B cell (primary cell): Measurements from ENCODE around the gene STX12. TPM values are rescaled to one million over a fixed set of nuclear protein-coding genes. Genes with fewer than 3 reads are reported as not detected.

Experiments
- ATAC-seq: fragments of 200-7000 bp; cut with Tn5 transposase; one replicate; pipeline ENCODE4 v1.10.0; 2021; ENCODE audit warnings: low read depth, mild to moderate bottlenecking, moderate number of reproducible peaks, moderate library complexity
- CTCF ChIA-PET: fragments of 350-600 bp; sonication (Branson Sonifier 250); formaldehyde crosslinking; loops from one replicate; lab custom pipeline; 2021; ENCODE audit warnings: antibody characterized with exemption, inconsistent platforms; lab: Charles Lee
- POLR2A ChIA-PET: fragments of 350-600 bp; sonication (Branson Sonifier 250); formaldehyde crosslinking; loops from one replicate; lab custom pipeline; 2021; ENCODE audit warnings: antibody characterized with exemption; lab: Charles Lee
- DNase-seq: peaks from one replicate; pipeline ENCODE4 v3.0.0; 2013
- H2AFZ ChIP-seq: 2 replicates; pipeline ENCODE4 v1.6.1; 2012; ENCODE audit warnings: mild to moderate bottlenecking, low read depth, low read length; ENCODE audit not compliant: insufficient read depth, poor library complexity, severe bottlenecking
- H3K27ac ChIP-seq, 2 donors: 1 replicate in 1 of 2; 2 replicates in 1 of 2; pipeline ENCODE4 v1.5.1; 2012 to 2013; ENCODE audit warnings: low read length in 2 of 2, mild to moderate bottlenecking in 2 of 2, moderate library complexity in 1 of 2
- H3K27me3 ChIP-seq, 4 experiments: fragments of 200-600 bp in 1 of 4; sonication (generic) in 1 of 4; replicated peaks in 1 of 4; 1 replicate in 2 of 4; 2 replicates in 2 of 4; pipeline versions ENCODE4 v1.6.1 to v1.7.0; 2013 to 2016; ENCODE audit warnings: low read length in 3 of 4, mild to moderate bottlenecking in 2 of 4, mixed read lengths in 1 of 4, moderate library complexity in 1 of 4; ENCODE audit not compliant: insufficient read depth in 4 of 4, control insufficient read depth in 3 of 4; ENCODE audit errors: control extremely low read depth in 1 of 4
- H3K36me3 ChIP-seq, 2 experiments: replicated peaks in 1 of 2; 1 replicate in 1 of 2; 2 replicates in 1 of 2; pipeline versions ENCODE4 v1.6.1 to v1.7.1; 2013; ENCODE audit warnings: low read length in 1 of 2; ENCODE audit not compliant: insufficient read depth in 2 of 2, control insufficient read depth in 1 of 2; ENCODE audit errors: control extremely low read depth in 1 of 2, extremely low read depth in 1 of 2
- H3K4me1 ChIP-seq, 2 donors: fragments of 200-600 bp in 1 of 2; sonication (generic) in 1 of 2; 1 replicate in 1 of 2; 2 replicates in 1 of 2; pipeline versions ENCODE4 v1.5.1 to v1.6.1; 2013 to 2017; ENCODE audit warnings: low read length in 2 of 2; ENCODE audit not compliant: control insufficient read depth in 2 of 2, insufficient read depth in 2 of 2
- H3K4me2 ChIP-seq: replicated peaks from 2 replicates; pipeline ENCODE3; 2012; ENCODE audit warnings: mild to moderate bottlenecking, low read depth, low read length; ENCODE audit not compliant: poor library complexity, severe bottlenecking
- H3K4me3 ChIP-seq, 5 experiments: fragments of 200-600 bp in 1 of 5; sonication (generic) in 1 of 5; 1 replicate in 3 of 5; 2 replicates in 2 of 5; pipeline versions ENCODE4 v1.5.1 to v1.7.0; 2011 to 2016; ENCODE audit warnings: low read length in 4 of 5, mild to moderate bottlenecking in 4 of 5, low read depth in 2 of 5, control low read depth in 1 of 5, moderate library complexity in 1 of 5; ENCODE audit not compliant: insufficient read depth in 1 of 5; ENCODE audit errors: control extremely low read depth in 1 of 5, extremely low read depth in 1 of 5
- H3K79me2 ChIP-seq: fragments of 200-600 bp; sonication (generic); one replicate; pipeline ENCODE4 v1.6.0; 2016; ENCODE audit warnings: low read length; ENCODE audit not compliant: control insufficient read depth, insufficient read depth
- H3K9ac ChIP-seq: fragments of 200-600 bp; sonication (generic); 2 replicates; pipeline ENCODE4 v1.6.1; 2017; ENCODE audit warnings: mild to moderate bottlenecking, low read length, moderate library complexity
- H3K9me3 ChIP-seq, 3 donors: one replicate each; pipeline versions ENCODE4 v1.6.1 to v1.7.1; 2013; ENCODE audit warnings: low read length in 2 of 3; ENCODE audit not compliant: control insufficient read depth in 2 of 3, insufficient read depth in 1 of 3; ENCODE audit errors: control extremely low read depth in 1 of 3
- H4K20me1 ChIP-seq: 2 replicates; pipeline ENCODE4 v1.6.0; 2012; ENCODE audit warnings: mild to moderate bottlenecking, low read length; ENCODE audit not compliant: insufficient read depth, control insufficient read depth, poor library complexity, severe bottlenecking
- H3K27ac Mint-ChIP-seq: one replicate; pipeline ENCODE4 v1.8.0; 2021; ENCODE audit warnings: mixed read lengths
- H3K27me3 Mint-ChIP-seq: one replicate; pipeline ENCODE4 v1.8.0; 2021; ENCODE audit warnings: mixed read lengths
- H3K4me1 Mint-ChIP-seq: one replicate; pipeline ENCODE4 v1.8.0; 2021; ENCODE audit warnings: mixed read lengths
- H3K4me3 Mint-ChIP-seq: one replicate; pipeline ENCODE4 v1.8.0; 2021; ENCODE audit warnings: mixed read lengths
- H3K9me3 Mint-ChIP-seq: one replicate; pipeline ENCODE4 v1.8.0; 2022; ENCODE audit warnings: mixed read lengths; ENCODE audit not compliant: insufficient read depth
- CTCF ChIP-seq: fragments of 200-600 bp; IDR thresholded peaks from one replicate; pipeline ENCODE4 v1.8.0; 2022; ENCODE audit warnings: antibody characterized with exemption, mild to moderate bottlenecking
- EZH2 ChIP-seq: IDR thresholded peaks from 2 replicates; pipeline ENCODE4 v1.6.1; 2012; ENCODE audit warnings: borderline replicate concordance, low read depth, mild to moderate bottlenecking, moderate library complexity, low read length; ENCODE audit not compliant: insufficient read depth, poor library complexity, severe bottlenecking
- WGBS: methylation state at CpG from one replicate; pipeline ENCODE4 v1.1.5; 2013; ENCODE audit warnings: missing lambda C conversion rate; ENCODE audit not compliant: insufficient coverage; 5-methylcytosine and 5-hydroxymethylcytosine counted together
- intact Hi-C: fragments of 100-400 bp; cut with micrococcal nuclease; formaldehyde crosslinking; loops from one replicate; pipeline ENCODE4 v1.10.0; 2022
- polyA plus RNA-seq: library from polyadenylated mRNA; depleted of rRNA; stranded (reverse); fragments of >200 nt; gene quantifications from 2 replicates; pipeline ENCODE4 v1.2.3, GENCODE V29; 2012
- total RNA-seq, 2 donors: library from RNA; stranded (reverse); fragments of 120-200 nt in 1 of 2; gene quantifications; 1 replicate in 1 of 2; 2 replicates in 1 of 2; pipeline versions ENCODE4 v1.2.3 to v1.2.4, GENCODE V29; 2013 to 2022

Gene STX12
- total and polyA plus RNA-seq, 2 donors (not counting 1 experiment from before 2014, with no cell fraction given), result 20.5 to 36.4 TPM

DNA sequence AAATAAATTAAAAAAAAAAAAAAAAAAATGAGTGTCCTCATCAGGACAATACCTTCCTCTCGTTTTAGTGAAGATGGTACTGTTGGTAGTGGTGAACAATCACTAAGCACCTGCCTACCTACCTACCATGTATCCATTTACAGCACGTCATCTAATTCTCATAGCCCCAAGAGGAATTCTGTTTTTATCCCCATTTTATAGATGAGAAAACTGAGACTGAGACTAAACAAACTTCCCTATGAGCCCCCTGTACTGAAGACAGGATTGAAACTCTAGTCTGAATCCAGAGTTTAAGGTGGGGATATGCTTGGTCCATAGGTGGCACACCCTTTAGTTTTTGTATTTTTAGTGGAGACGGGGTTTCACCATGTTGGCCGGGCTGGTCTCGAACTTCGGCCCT is 82.1 kb downstream of the STX12 start:
- Histone ChIP-seq H4K20me1 (no peaks in the 10 kb centered on the region), H3K9ac (no peak overlapping the region), H3K27me3 (peaks cover 0 to 3% (median 0%) of the 10 kb centered on the region in 4 experiments), H3K4me2 (no peak overlapping the region), H3K36me3 (peaks cover 3 to 16% of the 10 kb centered on the region in 2 experiments), H3K4me1 (peaks cover 6 to 7% of the 10 kb centered on the region in 2 donors), H3K79me2 (no peaks in the 10 kb centered on the region), H2AFZ (no peak overlapping the region), H3K9me3 (no peaks in the 10 kb centered on the region), H3K4me3 (no peak overlapping the region), H3K27ac (no peak overlapping the region)
- no peak for TF ChIP-seq CTCF
- no peak for TF ChIP-seq EZH2
- Mint-ChIP-seq H3K9me3 (no peaks in the 10 kb centered on the region), H3K4me1 (peaks cover 12% of the 10 kb centered on the region), H3K4me3 (no peak overlapping the region), H3K27me3 (no peaks in the 10 kb centered on the region), H3K27ac (no peak overlapping the region)
- POLR2A ChIA-PET, result no interaction called here
- intact Hi-C loops, result loop anchor here (5.0 kb wide), 1 partner anchor 107 kb away; no protein-coding TSS in a partner anchor
- CTCF ChIA-PET, result interaction anchor here (0.5 to 7.1 kb wide), 2 partner anchors 125 to 305 kb away, joined by 3 to 147 read pairs; no protein-coding TSS in a partner anchor
- ATAC-seq (no peak), DNase-seq (no peak)
- 100% methylated on average over 1 of the region's 6 CpGs for WGBS

- Histone ChIP-seq H3K4me2 (no peak overlapping the region), H3K4me1 (peaks cover 6 to 7% of the 10 kb centered on the region in 2 donors), H3K27ac (no peak overlapping the region), H2AFZ (no peak overlapping the region), H3K9me3 (no peaks in the 10 kb centered on the region), H4K20me1 (no peaks in the 10 kb centered on the region), H3K36me3 (peaks cover under 1 to 2% of the 10 kb centered on the region in 2 experiments), H3K9ac (no peak overlapping the region), H3K79me2 (no peaks in the 10 kb centered on the region), H3K27me3 (peaks cover 0 to 3% (median 0%) of the 10 kb centered on the region in 4 experiments), H3K4me3 (no peak overlapping the region)
- 86% methylated on average over 6 of the region's 12 CpGs for WGBS
- no peaks in the 10 kb centered on the region for H3K27me3 Mint-ChIP-seq
- H3K4me1 Mint-ChIP-seq, result peaks cover 13% of the 10 kb centered on the region
- no peak for DNase-seq
- POLR2A ChIA-PET, result interaction anchor here (0.7 to 1.5 kb wide), 2 partner anchors 8 to 19 kb away, joined by 6 read pairs; no protein-coding TSS in a partner anchor
- H3K9me3 Mint-ChIP-seq, result no peaks in the 10 kb centered on the region
- no peak overlapping the region for H3K27ac Mint-ChIP-seq
- no peak overlapping the region for H3K4me3 Mint-ChIP-seq
- TF ChIP-seq EZH2 (no peak), CTCF (no peak)
- CTCF ChIA-PET, result interaction anchor here (0.6 to 7.1 kb wide), 24 partner anchors 12 to 923 kb away, joined by 3 to 147 read pairs (median 4); partner anchors contain the start of genes EYA3 and XKR8
- no peak for ATAC-seq
- intact Hi-C loops, result loop anchor here (5.0 kb wide), 1 partner anchor 106 kb away; no protein-coding TSS in a partner anchor
Observed at GRCh38 chr1:27856561-27857343, 83.7 kb downstream of the STX12 start.
